Type B pancreatic cell (in vitro differentiated cells): Measurements from ENCODE around the gene TAS2R50. TPM values are rescaled to one million over a fixed set of nuclear protein-coding genes. Genes with fewer than 3 reads are reported as not detected.

Experiments used
- DNase-seq: peaks from one replicate; pipeline ENCODE4 v3.0.0; 2021; ENCODE audit warnings: mixed read lengths; ENCODE audit not compliant: unreplicated experiment; ENCODE audit errors: extremely low spot score
- H3K27ac Mint-ChIP-seq: 2 replicates; pipeline ENCODE4 v1.8.0; 2021; ENCODE audit warnings: mild to moderate bottlenecking, mixed read lengths
- H3K27me3 Mint-ChIP-seq: 2 replicates; pipeline ENCODE4 v1.8.0; 2021; ENCODE audit warnings: mixed read lengths
- H3K36me3 Mint-ChIP-seq: 2 replicates; pipeline ENCODE4 v1.8.0; 2021; ENCODE audit warnings: mixed read lengths
- H3K4me1 Mint-ChIP-seq: one replicate; pipeline ENCODE4 v1.8.0; 2021; ENCODE audit warnings: mixed read lengths; ENCODE audit not compliant: unreplicated experiment
- H3K4me3 Mint-ChIP-seq: 2 replicates; pipeline ENCODE4 v1.8.0; 2021; ENCODE audit warnings: mild to moderate bottlenecking, mixed read lengths
- H3K9me3 Mint-ChIP-seq: 2 replicates; pipeline ENCODE4 v1.8.0; 2021; ENCODE audit warnings: mixed read lengths
- CTCF ChIP-seq: fragments of 200-600 bp; sonication (generic); conservative IDR thresholded peaks from 2 replicates; pipeline ENCODE4 v1.5.0; 2021; ENCODE audit warnings: antibody characterized with exemption, mild to moderate bottlenecking
- total RNA-seq: library from RNA; stranded (reverse); gene quantifications from 2 replicates; pipeline ENCODE4 v1.2.1, GENCODE V29; 2021; ENCODE audit warnings: low replicate concordance

Gene TAS2R50
- total RNA-seq, 1 donor from 2014 or later, result 1.8 TPM

- Mint-ChIP-seq H3K27me3 (no peaks in the 10 kb centered on the region), H3K9me3 (no peaks in the 10 kb centered on the region), H3K4me3 (no peak overlapping the region), H3K36me3 (peaks cover 41% of the 10 kb centered on the region), H3K27ac (no peak overlapping the region), H3K4me1 (peaks cover 3% of the 10 kb centered on the region)
- no peak for DNase-seq
- no peak for TF ChIP-seq CTCF
These were observed 30.2 kb upstream of the TAS2R50 start for GRCh38 chr12:11016937-11017336.

- no peak for TF ChIP-seq CTCF
- H3K36me3 Mint-ChIP-seq, result peaks cover 41% of the 10 kb centered on the region
- H3K4me3 Mint-ChIP-seq, result no peak overlapping the region
- H3K4me1 Mint-ChIP-seq, result peaks cover 3% of the 10 kb centered on the region
- no peaks in the 10 kb centered on the region for H3K9me3 Mint-ChIP-seq
- no peaks in the 10 kb centered on the region for H3K27me3 Mint-ChIP-seq
- no peak for DNase-seq
- no peak overlapping the region for H3K27ac Mint-ChIP-seq
These were observed 29.2 kb upstream of the TAS2R50 start for GRCh38 chr12:11015775-11016430.

GRCh38 chr12:11014234-11014633 lies 27.5 kb upstream of the TAS2R50 start:
- peaks cover 34% of the 10 kb centered on the region for H3K36me3 Mint-ChIP-seq
- H3K9me3 Mint-ChIP-seq, result no peaks in the 10 kb centered on the region
- no peaks in the 10 kb centered on the region for H3K27me3 Mint-ChIP-seq
- TF ChIP-seq CTCF, result no peak
- H3K27ac Mint-ChIP-seq, result no peak overlapping the region
- H3K4me3 Mint-ChIP-seq, result no peak overlapping the region
- peaks cover 3% of the 10 kb centered on the region for H3K4me1 Mint-ChIP-seq
- DNase-seq, result no peak

- H3K9me3 Mint-ChIP-seq, result no peaks in the 10 kb centered on the region
- DNase-seq, result no peak
- H3K4me3 Mint-ChIP-seq, result no peak overlapping the region
- peaks cover 19% of the 10 kb centered on the region for H3K36me3 Mint-ChIP-seq
- no peaks in the 10 kb centered on the region for H3K27me3 Mint-ChIP-seq
- TF ChIP-seq CTCF, result no peak
- no peaks in the 10 kb centered on the region for H3K4me1 Mint-ChIP-seq
- H3K27ac Mint-ChIP-seq, result no peak overlapping the region
These were observed 20.9 kb upstream of the TAS2R50 start for GRCh38 chr12:11007608-11008007.

- no peak within 1 kb of the TSS for H3K4me3 Mint-ChIP-seq
- DNase-seq, result no peak
- no peaks in the 10 kb centered on the region for H3K27me3 Mint-ChIP-seq
- TF ChIP-seq CTCF, result no peak
- H3K4me1 Mint-ChIP-seq, result no peaks in the 10 kb centered on the region
- no peak within 1 kb of the TSS for H3K27ac Mint-ChIP-seq
- peaks cover 5% of the 10 kb centered on the region for H3K9me3 Mint-ChIP-seq
- H3K36me3 Mint-ChIP-seq, result peaks cover 19% of the 10 kb centered on the region
These were observed 11.5 kb upstream of the TAS2R50 start, which contains the start of gene TAS2R20 for GRCh38 chr12:10998204-10998603. TSS of gene TAS2R20 (minus strand) at chr12:10998304. CDS start at chr12:10997875, 429 bp downstream.

GRCh38 chr12:10994307-10994706 lies 7.6 kb upstream of the TAS2R50 start:
- no peak for DNase-seq
- Mint-ChIP-seq H3K9me3 (peaks cover 9% of the 10 kb centered on the region), H3K27me3 (no peaks in the 10 kb centered on the region), H3K27ac (no peak overlapping the region), H3K36me3 (peaks cover 21% of the 10 kb centered on the region), H3K4me3 (no peak overlapping the region), H3K4me1 (no peaks in the 10 kb centered on the region)
- no peak for TF ChIP-seq CTCF
